Cardiac muscle cell (in vitro differentiated cells and primary cell): ENCODE measurements around the gene MFSD2A. TPM values are rescaled to one million over a fixed set of nuclear protein-coding genes. Genes with fewer than 3 reads are reported as not detected.

ENCODE experiments used
- DNase-seq, 2 donors: peaks; one replicate each; pipeline versions ENCODE4 v3.0.0 to v3.0.0-alpha.2; 2010 to 2017; ENCODE audit warnings: low read depth in 1 of 2, low spot score in 1 of 2
- H3K27ac ChIP-seq: fragments of 200-600 bp; sonication (generic); 2 replicates; pipeline ENCODE4 v1.5.1; 2016
- H3K27me3 ChIP-seq: fragments of 200-600 bp; sonication (generic); 2 replicates; pipeline ENCODE4 v1.6.0; 2016; ENCODE audit warnings: control low read depth
- H3K36me3 ChIP-seq: fragments of 200-600 bp; sonication (generic); 2 replicates; pipeline ENCODE4 v1.5.1; 2016; ENCODE audit warnings: control low read depth
- H3K4me1 ChIP-seq: fragments of 200-600 bp; sonication (generic); 2 replicates; pipeline ENCODE4 v1.8.1; 2017; ENCODE audit warnings: low read depth, mild to moderate bottlenecking, mixed run types
- H3K4me3 ChIP-seq: fragments of 200-600 bp; sonication (generic); 2 replicates; pipeline ENCODE4 v1.5.1; 2016; ENCODE audit warnings: mild to moderate bottlenecking
- H3K9me3 ChIP-seq: fragments of 200-600 bp; sonication (generic); 2 replicates; pipeline ENCODE4 v1.5.1; 2017; ENCODE audit warnings: low read depth, mild to moderate bottlenecking, control low read depth
- polyA plus RNA-seq: library from polyadenylated mRNA; unstranded; fragments of >200 nt; fragmentation: Nextera tagmentation; extraction: Ambion mirVana; gene quantifications from 2 replicates; pipeline ENCODE4 v1.2.1, GENCODE V29; 2016
- total RNA-seq: library from RNA; depleted of rRNA; stranded (reverse); fragments of >200 nt; gene quantifications from 2 replicates; pipeline ENCODE4 v1.2.3, GENCODE V29; 2016
- TF ChIP-seq, protein P1 (sequence below): IDR thresholded peaks from 2 replicates; pipeline ENCODE4 v1.5.1; 2012; ENCODE audit warnings: low read depth, mild to moderate bottlenecking, low read length

MFSD2A gene
- total and polyA plus RNA-seq, 2 experiments from 2014 or later, result 1.0 TPM; not detected in 1

DNA sequence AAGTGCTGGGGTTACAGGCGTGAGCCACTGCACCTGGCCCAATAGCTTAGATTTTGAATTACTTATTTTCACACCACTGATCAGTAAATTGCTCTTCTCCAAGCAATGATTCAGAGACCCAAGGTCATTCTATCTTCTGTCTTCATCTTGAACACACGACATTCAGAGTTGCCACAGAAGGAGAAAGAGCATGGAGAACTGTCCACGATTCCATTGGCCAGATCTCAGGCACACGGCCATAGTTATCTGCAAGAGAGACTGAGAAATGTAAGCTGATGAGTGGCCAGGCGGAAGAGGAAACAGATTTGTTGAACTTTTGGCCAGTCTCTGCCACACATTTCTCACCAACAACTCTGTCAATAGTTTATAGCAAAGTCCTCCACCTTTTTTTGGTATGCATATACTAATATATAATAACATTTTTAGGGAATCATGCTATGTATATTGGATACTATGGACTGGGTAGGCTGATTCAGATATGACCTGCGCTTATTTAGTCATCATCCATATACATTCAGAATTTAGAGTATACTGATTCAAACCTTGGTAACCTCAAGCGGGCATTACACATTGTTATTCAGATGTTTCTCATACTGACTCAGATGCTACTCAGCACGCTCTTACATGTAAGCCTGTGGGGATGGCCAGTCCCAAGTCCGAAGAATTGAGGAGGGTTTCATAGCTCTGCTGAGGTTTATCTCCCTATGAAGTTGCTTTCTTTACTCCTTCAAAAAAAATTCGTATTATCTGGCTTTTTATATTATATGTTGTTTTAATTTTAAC lies 60.1 kb downstream of the MFSD2A start:
- peak in 1 of 2 donors; percentile 71 for DNase-seq
- Histone ChIP-seq H3K9me3 (no peaks in the 10 kb centered on the region), H3K4me1 (no peaks in the 10 kb centered on the region), H3K27ac (no peak overlapping the region), H3K27me3 (no peaks in the 10 kb centered on the region), H3K4me3 (no peak overlapping the region), H3K36me3 (no peaks in the 10 kb centered on the region)
- TF ChIP-seq, protein P1, sequence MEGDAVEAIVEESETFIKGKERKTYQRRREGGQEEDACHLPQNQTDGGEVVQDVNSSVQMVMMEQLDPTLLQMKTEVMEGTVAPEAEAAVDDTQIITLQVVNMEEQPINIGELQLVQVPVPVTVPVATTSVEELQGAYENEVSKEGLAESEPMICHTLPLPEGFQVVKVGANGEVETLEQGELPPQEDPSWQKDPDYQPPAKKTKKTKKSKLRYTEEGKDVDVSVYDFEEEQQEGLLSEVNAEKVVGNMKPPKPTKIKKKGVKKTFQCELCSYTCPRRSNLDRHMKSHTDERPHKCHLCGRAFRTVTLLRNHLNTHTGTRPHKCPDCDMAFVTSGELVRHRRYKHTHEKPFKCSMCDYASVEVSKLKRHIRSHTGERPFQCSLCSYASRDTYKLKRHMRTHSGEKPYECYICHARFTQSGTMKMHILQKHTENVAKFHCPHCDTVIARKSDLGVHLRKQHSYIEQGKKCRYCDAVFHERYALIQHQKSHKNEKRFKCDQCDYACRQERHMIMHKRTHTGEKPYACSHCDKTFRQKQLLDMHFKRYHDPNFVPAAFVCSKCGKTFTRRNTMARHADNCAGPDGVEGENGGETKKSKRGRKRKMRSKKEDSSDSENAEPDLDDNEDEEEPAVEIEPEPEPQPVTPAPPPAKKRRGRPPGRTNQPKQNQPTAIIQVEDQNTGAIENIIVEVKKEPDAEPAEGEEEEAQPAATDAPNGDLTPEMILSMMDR, result no peak

- Histone ChIP-seq H3K4me1 (no peaks in the 10 kb centered on the region), H3K4me3 (no peak overlapping the region), H3K36me3 (no peaks in the 10 kb centered on the region), H3K9me3 (no peaks in the 10 kb centered on the region), H3K27me3 (no peaks in the 10 kb centered on the region), H3K27ac (no peak overlapping the region)
- TF ChIP-seq, protein P1, result no peak
- DNase-seq, result no peak
These were observed 63.1 kb downstream of the MFSD2A start for GRCh38 chr1:40017951-40018575.

Other genes starting within 250 kb of the MFSD2A start
- gene PPIE, start 216.3 kb upstream of the MFSD2A start, total RNA-seq, result 34.8 and 38.7 TPM in 2 replicates
- 68.3 and 87.9 TPM in 2 replicates for gene PPIE, start 216.3 kb upstream of the MFSD2A start, polyA plus RNA-seq
- gene OXCT2, start 183.8 kb upstream of the MFSD2A start, total RNA-seq, result 0.21 and 0.25 TPM in 2 replicates
- gene OXCT2, start 183.8 kb upstream of the MFSD2A start, polyA plus RNA-seq, result 0.35 TPM in 1 of 2 replicates, not detected in the other
- not detected in 2 replicates for gene BMP8B, start 166.3 kb upstream of the MFSD2A start, total RNA-seq
- 0.02 and 0.14 TPM in 2 replicates for gene BMP8B, start 166.3 kb upstream of the MFSD2A start, polyA plus RNA-seq
- gene TRIT1, start 71.6 kb upstream of the MFSD2A start, total RNA-seq, result 9.6 and 13.5 TPM in 2 replicates
- 10.8 and 14.1 TPM in 2 replicates for gene TRIT1, start 71.6 kb upstream of the MFSD2A start, polyA plus RNA-seq
- 8.1 and 11.1 TPM in 2 replicates for gene MYCL, start 53.2 kb upstream of the MFSD2A start, total RNA-seq
- gene MYCL, start 53.2 kb upstream of the MFSD2A start, polyA plus RNA-seq, result 3.9 and 5.5 TPM in 2 replicates
- gene CAP1, start 85.6 kb downstream of the MFSD2A start, total RNA-seq, result 64.2 and 81.2 TPM in 2 replicates
- gene CAP1, start 85.6 kb downstream of the MFSD2A start, polyA plus RNA-seq, result 92.3 and 92.8 TPM in 2 replicates
- gene PPT1, start 142.1 kb downstream of the MFSD2A start, total RNA-seq, result 16.5 and 18.5 TPM in 2 replicates
- 47.9 and 52.0 TPM in 2 replicates for gene PPT1, start 142.1 kb downstream of the MFSD2A start, polyA plus RNA-seq
- 19.0 and 27.5 TPM in 2 replicates for gene RLF, start 206.2 kb downstream of the MFSD2A start, total RNA-seq
- gene RLF, start 206.2 kb downstream of the MFSD2A start, polyA plus RNA-seq, result 6.7 and 13.6 TPM in 2 replicates